PC-9 (cell line): Measurements from ENCODE around the gene NKX2-3.

ENCODE experiments used
- CTCF ChIP-seq: fragments of 200-600 bp; sonication (generic); conservative IDR thresholded peaks from 2 replicates; pipeline ENCODE4 v1.6.1; 2017; ENCODE audit warnings: mixed run types, antibody characterized with exemption, mild to moderate bottlenecking, moderate library complexity
- EZH2 ChIP-seq: fragments of 200-600 bp; sonication (generic); IDR thresholded peaks from 2 replicates; pipeline ENCODE4 v1.8.0; 2017; ENCODE audit warnings: antibody characterized with exemption, low read depth

- no peak for TF ChIP-seq CTCF
- TF ChIP-seq EZH2 = no peak
Observed at GRCh38 chr10:99582255-99582770, 49.6 kb downstream of the NKX2-3 start.
